OCI-M1 (cell line): Measurements from ENCODE around the gene PHKA2.

ENCODE experiments used
- DNase-seq: peaks from one replicate; lab custom pipeline; 2025; lab: John Stamatoyannopoulos, UW

The PHKA2 gene

DNA sequence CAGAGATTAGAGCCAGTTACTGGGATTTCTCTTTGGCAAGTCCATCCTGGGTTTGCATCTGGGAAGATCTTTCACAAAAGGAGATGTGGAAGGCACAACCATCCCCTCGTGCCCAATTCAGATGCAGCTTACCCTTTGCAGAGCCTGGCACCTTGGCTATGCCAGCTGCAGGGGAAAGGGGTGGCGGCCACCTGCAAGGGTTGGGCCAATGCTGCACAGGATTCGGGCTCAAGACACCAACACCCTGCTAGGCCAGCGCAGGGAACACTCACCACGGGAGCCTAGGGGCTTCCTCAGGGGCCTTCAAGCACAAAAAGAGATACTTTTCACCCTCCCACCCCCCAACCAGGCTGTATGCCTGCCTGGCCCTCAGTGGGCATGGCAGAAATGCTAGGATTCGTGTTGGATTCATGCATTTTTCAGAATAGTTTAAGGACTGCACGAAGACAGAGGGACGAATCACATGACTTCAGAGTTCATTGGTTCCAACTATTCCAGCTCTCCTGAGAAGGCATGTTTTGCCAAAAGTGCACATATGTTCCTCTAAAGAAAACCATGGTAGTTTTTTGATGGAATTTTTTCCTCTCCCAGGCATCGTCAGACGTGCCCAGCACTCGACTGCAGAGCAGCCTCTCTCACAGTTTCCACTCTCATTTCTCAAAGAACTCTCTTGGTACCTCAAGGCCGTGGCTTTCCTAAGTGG lies 94.4 kb downstream of the PHKA2 start:
- DNase-seq, result no peak

DNA sequence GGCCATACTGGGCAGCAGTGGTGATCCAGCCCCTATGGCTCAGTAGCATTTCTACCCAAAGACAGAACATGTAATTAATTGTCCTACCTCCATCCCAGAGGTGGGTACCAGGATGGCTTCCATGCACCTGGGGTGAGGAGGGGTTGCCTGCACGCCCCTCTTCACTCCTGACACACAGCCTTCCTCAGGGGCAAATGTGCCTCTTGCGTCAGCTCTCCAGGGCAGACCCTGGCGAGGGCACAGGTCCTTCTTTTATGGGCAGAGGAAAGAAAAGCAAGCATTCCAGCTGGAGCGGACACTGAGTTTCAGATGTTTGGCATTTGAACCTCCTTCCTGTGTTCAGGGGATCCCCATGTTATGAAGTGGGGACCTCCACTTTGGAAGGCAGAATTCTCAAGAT lies 95.6 kb downstream of the PHKA2 start:
- DNase-seq, result no peak

DNA sequence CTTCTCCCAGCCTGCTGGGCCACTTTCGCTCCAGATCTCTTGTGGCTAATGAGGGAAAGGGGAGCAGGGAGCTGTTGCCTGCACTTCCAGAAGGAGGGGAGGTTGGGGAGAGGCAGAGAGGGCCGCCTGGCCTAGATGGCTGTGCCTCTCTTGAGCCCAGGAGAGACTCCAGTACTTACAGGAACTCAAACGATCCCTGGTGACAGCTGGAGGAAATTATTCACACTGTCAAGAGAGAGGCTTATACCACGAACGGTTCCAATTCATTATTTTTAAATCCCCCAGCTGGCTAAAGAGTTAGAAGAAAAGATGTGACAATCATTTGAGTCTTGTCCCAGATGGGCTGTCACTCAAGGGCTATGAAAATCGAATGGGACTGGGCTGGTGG lies 96.1 kb downstream of the PHKA2 start:
- DNase-seq, result no peak

DNA sequence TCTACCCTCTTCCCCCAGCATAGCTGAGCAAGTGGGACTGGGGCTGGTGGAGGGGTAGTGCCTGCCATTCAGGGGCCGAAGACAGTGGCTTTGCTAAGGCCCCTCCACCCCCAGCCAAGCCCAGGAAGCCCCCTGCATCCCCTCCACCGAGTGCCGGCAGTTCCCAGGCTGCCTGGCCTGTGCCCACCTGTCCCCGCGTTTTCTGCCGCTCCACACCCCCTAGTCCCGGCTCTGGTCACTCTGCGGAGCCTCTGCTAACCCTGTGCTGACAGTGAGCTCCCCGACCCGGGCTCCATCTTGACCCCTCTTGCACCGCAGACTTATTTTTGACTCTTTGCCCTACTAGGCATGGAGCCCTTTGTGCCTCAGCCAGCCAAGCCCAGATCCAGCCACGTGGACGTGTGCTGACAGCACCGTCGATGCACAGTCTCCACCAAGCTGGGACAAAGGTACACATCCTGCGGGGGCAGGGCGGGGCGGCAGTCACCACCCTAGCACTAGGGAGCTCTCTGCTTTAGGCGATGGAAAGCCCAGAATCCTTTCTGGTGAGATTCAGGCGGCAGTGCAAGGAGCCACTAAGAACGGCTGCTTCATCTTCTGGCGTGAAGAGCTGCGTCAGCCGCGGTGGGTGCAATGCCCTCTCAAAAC lies 96.6 kb downstream of the PHKA2 start:
- no peak for DNase-seq

- DNase-seq, result peak; percentile 81
These were observed 97.4 kb downstream of the PHKA2 start for GRCh38 chrX:18886344-18887161.

DNA sequence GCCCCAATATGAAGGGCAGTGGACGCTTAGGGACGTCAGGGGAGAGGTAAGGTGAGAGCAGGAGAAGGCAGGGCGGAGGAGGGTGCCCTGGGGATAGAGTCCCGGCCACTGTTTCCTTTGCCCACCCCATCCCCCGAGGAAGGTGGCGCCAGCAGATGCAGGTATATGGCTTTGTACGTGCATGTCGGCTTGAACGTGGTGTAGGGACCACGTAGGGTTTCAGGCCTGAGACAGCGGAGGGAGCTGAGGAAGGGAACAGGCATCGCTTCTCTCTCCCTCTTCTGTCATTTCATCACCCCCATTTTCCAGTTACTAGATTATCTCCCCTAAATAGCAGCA lies 97.9 kb downstream of the PHKA2 start:
- no peak for DNase-seq

GRCh38 chrX:18885328-18886004 lies 98.4 kb downstream of the PHKA2 start:
- peak; percentile 7 for DNase-seq

- no peak for DNase-seq
These were observed 99.0 kb downstream of the PHKA2 start for GRCh38 chrX:18884916-18885315.

DNA sequence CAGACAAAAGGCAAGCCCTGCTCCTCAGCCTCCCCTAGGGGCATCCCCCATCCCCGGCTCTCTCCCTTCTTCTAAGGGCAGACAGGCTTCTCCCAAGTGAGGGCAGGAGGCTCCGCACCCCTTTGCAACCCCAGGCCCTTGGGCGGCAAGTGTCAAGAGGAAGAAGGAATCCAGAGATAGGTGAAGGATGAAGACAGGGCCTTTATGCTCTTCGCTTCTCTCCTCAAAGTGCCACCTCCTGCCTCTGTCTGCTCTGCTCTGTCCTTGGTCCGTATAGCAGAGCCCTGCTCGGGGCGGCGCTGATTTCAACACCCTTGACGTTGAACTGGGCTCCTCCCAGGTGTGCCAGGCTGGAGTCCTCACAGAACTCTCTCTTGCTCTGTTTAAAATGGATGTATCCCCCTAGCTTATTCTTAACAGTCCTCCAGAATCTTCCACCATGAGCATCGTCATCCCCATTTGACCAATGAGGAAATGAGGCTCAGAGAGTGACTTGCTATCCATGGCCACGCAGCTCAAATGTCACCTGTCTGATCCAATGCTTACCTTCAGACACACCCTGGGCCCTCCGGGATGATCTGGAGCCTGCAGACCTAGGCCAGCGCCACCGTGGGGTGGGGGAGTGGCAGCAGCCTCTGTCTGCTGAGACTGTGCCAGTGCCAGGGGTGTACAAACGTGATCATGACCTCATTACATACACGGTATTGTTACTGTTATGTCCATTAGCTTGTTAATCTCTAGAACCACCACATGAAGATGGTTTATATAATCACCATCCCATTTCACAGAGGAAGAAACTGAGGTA lies 99.8 kb downstream of the PHKA2 start:
- no peak for DNase-seq

DNA sequence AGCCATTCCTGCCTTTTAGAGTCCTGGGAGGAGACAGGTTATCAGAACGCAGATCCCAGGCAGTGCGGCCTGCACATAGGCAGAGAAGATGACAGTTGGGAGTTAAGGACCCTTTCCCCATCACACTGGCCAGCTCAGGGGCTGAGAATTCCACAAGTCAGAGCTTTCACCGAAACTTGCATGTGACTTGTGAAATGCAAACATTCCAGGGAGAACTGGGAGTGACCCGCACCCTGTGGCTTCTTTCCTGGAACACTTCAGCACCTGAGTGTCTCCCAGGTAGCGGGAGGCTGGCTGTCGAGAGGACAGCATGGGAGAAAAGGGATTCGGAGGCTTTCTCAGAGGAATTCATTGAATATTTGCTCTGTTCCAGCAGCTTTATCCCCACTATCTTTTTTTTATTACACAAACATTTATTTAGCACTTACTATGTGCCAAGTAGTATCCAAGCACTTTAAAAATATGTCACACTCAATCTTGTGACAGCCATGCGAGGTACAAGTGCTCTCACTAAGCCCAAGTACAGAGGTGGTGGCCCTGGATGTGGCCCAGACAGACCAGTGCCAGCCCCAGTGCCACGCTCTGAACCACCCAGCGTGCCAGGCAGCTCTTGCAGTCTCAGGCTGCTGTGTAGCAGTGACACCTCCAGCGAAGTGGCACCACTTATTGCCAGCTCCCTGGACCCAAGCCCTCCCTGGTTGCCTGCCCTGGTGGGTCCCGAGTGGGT lies 100.5 kb downstream of the PHKA2 start:
- no peak for DNase-seq

GRCh38 chrX:18879144-18879543 lies 104.8 kb downstream of the PHKA2 start:
- no peak for DNase-seq

GRCh38 chrX:18877469-18877868 lies 106.4 kb downstream of the PHKA2 start:
- no peak for DNase-seq

DNA sequence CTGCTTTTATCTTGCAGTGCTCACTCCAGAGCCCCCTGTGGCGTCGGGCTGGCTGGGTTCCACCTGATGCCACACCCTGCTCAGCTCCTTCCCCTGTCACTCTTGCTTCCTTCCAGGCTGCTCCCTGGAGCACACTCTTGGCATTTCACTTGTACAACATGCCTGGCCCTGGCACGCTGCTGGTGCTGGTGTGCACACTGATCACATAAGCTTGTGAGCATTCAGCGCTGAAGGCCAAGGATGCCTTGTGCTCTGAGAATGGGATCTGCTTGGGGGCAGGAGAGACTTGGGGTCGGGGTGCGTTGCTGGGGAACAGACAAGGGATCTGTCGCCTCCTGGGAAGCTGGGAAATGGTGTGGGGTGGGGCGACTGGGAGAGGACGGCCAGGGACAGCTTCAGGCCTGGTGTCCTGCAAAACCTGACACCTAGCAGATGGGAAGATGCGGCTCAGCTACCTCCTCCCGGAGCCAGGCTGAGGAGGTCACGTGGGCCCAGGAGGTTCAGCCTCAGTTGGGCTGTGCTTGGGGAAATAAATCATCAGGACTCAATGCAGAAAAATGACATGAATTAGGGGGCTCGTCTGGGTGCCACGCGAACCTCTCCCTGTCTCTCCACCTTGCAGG lies 108.5 kb downstream of the PHKA2 start:
- no peak for DNase-seq

- no peak for DNase-seq
These were observed 109.2 kb downstream of the PHKA2 start for GRCh38 chrX:18874560-18875255.

DNA sequence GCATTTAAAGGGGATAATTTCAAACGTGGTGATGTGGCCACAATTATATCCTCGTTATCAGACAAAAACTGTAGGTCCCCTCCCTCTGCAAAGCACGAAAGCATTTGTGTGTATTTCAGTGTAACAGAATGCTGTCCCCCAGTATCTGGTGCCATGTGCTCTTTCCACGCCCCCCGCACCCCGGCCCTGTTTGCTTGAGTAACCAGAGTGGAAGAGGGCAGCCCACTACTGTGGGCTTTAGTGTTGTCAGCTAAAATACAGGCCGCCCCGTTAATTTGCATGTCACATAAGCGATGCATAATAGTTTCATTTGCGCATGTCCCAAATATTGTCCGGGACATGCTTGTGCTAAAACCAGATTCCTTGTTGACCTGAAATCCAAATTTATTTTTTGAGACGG lies 110.1 kb downstream of the PHKA2 start:
- DNase-seq, result no peak

DNA sequence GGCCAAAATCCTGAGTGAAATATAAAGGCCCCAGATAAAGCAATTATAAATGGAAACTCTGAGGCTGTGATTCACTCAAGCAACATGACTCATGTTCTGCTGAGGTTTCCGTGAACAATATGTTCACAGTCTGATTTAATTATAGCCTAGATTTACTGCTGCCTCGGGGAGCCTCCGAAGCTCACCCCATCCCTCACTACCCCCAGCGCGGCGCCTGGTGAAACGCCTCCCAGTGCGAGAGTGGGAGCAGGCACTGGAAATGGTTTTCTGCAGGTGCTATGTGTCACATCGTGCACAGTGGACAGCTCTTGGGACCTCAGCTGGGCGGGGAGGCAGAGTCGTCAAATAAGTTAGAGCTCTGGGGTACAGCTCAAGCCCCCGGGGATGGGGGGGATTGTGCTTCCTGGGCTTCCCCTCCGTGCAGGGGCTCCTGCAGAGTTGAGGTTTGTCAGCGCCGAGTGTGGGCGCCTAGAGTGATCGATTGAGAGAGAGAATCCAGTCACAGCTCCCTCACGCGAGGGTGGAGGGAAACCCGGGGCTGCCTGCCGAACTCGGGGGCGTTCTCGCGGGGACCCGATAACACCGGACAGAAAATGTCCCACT lies 110.6 kb downstream of the PHKA2 start:
- DNase-seq, result no peak

DNA sequence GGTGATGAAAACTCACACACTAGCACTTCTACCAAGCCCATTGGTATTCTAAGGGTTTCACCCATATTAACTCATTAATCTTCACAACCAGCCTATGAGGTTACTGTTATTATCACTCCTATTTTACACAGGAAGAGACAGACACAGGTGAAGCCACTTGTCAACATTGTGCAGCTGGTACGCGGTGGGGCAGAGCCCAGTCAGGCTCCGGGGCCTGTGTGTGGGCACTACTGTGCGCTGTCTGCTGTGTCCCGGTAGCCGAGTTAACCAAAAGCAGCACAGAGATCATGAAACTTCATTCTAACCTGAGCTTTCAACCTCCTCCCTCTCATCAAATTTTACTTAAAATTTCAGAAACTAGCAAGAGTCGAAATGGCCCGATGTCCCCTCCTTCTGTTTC lies 111.3 kb downstream of the PHKA2 start:
- no peak for DNase-seq

DNA sequence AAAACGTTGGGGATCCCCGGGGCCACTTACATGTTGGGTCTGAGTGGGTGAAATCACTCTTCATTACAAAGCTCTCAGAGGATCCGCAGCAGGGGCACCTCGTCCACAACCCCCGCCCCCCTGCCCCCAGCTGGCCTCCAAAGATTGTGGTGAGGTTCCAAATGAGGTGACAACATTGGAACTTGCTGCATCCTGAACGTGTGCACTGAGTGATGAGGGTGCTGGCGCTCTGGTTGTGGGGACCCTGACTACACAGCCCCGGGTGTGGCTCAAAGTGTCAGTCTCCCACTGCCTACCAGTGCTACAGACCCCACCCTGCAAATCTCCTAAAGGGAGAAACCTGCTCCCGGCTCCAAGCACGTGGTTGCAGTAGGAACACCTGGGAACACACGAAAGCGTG lies 111.9 kb downstream of the PHKA2 start:
- no peak for DNase-seq

- DNase-seq, result no peak
These were observed 112.6 kb downstream of the PHKA2 start for GRCh38 chrX:18871161-18871890.
